Fibroblast of skin of right quadriceps (primary cell): ENCODE measurements around the gene EFCAB5.
"Not testable (repeated sequence)": the region's sequence is repeated elsewhere in the genome, so short reads cannot be mapped to it uniquely, and the experiment has no call there.

Experiments used
- DNase-seq: peaks from one replicate; pipeline ENCODE4 v3.0.0-alpha.2; 2013

EFCAB5 gene

GRCh38 chr17:29936724-29937123 lies 4.7 kb upstream of the EFCAB5 start:
- DNase-seq = no peak

DNA sequence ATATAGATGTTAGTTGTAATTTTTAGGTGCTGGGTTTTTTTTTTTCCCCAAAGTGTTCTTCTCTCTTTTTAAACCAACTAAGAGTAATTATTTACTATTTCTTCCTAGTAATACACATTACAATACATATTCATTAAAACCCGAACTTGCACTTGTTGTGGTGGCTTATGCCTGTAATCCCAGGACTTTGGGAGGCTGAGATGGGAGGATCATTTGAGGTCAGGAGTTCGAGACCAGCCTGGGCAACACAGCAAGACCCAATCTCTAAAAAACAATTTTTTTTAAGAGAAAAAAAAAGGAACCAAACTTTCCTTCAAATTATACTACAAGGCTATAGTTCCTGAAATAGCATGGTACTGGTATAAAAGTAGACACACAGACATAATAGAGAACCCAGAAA lies 3.8 kb downstream of the EFCAB5 start:
- no peak for DNase-seq

DNA sequence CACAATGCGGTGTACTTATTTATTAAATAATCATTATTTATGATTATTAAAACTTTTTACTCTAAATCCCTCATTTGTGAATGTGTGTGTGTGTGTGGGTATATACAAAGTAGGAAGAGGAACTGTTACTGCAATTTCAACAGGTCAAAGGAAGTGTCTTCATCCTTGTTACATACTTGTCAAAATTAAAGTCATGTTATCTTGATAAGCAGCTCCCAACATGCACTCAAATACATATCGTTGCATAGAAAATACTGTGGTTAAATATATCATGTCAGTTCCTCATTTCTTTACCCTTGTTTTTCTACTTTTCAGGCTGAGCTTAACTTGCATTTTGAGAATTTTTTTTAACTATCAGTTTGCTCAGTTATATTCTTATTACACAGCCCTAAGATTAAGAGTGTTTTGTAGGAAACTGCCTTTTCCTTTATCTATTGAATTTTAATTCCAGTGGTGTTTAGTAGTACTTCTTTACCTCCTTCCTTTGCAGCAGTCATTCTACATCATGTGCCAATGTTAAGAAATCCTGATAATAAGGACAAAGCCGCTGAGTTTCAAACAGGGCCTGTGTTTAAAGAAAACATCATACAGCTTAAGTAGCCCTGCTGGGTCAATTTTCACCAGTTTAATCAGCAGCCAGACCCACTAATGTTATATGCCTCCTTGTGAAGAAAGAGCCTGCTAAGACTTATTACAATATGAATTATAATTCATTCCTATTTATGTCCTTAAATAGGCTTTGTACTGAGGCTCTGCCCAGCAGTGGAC lies 7.2 kb downstream of the EFCAB5 start:
- DNase-seq = no peak

DNA sequence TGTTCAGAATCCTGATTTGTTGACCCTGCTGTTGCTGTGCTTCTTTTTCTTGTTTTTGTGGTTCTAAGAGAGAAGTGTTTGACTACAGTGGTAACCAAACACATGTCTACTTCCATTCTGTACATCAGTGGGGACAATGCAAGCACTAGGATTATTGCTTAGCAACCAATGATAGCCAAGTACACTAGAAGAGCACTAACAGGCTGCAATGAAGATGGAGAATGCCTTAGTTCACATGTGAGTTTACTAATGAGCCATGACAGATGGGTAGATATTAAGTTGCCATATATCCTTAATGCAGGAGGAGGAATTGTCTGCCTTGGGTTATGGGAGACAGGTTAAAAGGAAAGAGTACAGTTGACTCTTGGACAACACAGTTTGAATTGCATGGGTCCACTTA lies 8.3 kb downstream of the EFCAB5 start:
- no peak for DNase-seq

- no peak for DNase-seq
Observed at GRCh38 chr17:29954405-29954804, 13.0 kb downstream of the EFCAB5 start.

- no peak for DNase-seq
Observed at GRCh38 chr17:29956225-29956624, 14.8 kb downstream of the EFCAB5 start.

DNA sequence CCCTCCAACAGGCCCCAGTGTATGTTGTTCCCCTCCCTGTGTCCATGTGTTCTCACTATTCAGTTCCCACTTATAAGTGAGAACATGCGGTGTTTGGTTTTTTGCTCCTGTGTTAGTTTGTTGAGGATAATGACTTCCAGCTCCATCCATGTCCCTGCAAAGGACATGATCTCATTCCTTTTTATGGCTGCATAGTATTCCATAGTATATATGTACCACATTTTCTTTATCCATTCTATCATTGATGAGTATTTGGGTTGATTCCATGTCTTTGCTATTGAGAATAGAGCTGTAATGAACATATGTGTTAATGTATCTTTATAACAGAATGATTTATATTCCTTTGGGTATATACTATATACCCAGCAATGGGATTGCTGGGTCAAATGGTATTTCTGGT lies 16.1 kb downstream of the EFCAB5 start:
- DNase-seq = not testable (repeated sequence)

GRCh38 chr17:29958947-29959657 lies 17.7 kb downstream of the EFCAB5 start:
- DNase-seq = no peak

DNA sequence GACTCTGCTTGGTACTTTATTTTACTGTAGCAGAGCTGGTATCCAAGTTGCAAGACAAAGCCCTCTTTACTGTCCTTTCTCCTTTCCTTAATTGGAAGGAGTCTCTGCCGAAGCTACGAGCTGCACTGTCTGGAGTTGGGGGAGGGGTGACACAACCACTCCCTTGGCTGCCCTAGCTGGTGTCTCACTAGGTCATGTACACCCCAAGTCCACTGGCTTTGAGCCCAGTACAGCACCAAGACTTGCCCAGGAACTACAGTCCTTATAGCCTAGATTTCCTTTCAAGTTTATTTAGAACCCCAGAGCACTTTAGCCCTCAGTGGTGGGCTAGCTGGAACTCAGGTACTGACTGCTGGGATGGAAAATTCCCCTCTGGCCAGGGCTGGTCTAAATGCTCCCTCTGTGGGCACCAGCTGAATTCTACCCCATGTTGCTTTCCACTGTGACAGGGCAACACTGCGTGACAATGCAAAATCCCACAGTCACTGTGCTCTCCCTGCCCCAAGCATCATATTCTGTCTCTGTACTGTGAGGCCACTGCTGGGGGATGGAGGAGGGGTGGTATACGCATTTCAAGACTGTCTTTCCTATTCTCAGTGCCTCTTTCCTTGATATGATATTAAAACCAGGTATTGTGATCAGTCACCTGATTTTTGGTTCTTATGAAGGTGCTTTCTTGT lies 18.4 kb downstream of the EFCAB5 start:
- no peak for DNase-seq

GRCh38 chr17:29962656-29963055 lies 21.2 kb downstream of the EFCAB5 start:
- DNase-seq = no peak

DNA sequence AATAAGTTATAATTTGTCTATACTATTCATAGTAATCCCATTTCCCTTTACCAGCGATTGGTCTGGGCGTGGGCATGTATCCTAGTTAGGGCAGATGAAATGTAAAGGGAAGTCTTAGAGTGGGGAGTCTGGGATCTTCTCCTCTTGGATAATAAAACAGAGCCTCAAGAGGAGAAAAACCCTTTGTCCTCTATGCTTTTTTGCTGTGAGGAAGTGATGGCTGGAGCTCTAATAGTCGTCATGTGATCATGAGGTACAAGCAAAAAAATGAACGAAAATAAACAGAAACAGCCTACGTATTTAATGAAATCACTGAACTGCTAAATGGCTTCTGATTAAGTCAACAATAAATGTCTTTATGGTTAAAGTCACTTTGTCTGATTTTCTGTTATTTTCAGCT lies 26.8 kb downstream of the EFCAB5 start:
- DNase-seq = no peak

DNA sequence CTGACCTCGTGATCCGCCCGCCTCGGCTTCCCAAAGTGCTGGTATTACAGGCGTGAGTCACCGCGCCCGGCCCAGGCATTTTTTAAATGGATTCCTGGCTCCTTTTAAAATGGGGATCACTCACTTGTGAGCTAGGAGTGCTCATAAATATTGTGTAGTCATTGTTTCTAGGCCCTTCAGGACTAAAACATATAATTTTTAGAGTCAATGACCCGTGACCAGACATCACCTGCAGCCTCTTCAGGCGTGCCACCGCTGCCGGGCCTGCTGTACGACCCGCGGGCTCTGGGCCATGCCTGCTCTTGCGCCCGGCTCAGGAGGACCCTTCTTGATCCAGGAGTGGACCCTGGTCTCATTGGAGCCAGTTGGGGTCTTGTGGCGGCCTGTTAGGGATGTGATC lies 30.8 kb downstream of the EFCAB5 start:
- no peak for DNase-seq

- no peak for DNase-seq
Observed at GRCh38 chr17:29973005-29973404, 31.6 kb downstream of the EFCAB5 start.

- DNase-seq = peak; percentile 32
Observed at GRCh38 chr17:29977836-29978235, 36.4 kb downstream of the EFCAB5 start.

- DNase-seq = no peak
Observed at GRCh38 chr17:29980261-29980660, 38.8 kb downstream of the EFCAB5 start.

GRCh38 chr17:29982991-29983653 lies 41.7 kb downstream of the EFCAB5 start:
- DNase-seq = peak; percentile 14

- no peak for DNase-seq
Observed at GRCh38 chr17:29996458-29996857, 55.0 kb downstream of the EFCAB5 start.

DNA sequence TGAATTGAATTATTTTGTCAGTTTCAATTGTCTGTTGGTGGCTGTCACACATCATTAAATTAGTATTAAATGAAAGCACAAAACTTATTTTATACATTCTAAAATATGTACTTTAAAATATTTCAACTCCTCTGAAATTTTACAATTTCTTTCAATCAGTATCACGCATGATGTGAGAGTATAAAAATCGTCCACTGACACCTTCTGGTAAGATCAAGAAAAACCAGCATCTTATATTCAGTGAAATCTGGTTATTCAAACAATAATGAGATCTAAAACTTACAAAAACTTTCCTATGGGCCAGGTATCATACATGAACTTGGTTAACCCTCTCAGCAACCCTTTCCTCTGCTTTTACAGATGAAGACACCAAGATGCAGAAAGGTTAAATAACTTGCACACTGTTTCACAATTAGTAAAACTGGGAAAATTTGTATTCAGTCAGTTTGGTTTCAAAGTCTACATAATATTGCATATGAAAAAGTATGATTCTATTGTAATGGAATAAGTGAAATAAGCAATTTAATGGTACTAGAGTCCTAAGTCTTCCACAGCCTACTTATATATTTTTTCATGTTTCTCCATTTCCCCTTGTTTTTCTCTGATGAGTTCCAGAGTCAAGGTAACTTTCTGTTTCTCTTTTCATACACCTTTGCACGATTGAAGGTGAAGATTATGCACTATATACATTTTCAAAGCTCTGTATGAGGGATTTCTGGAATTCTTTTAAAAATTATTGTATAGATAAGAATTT lies 58.7 kb downstream of the EFCAB5 start:
- DNase-seq = no peak

GRCh38 chr17:30000755-30001257 lies 59.4 kb downstream of the EFCAB5 start:
- DNase-seq = no peak

DNA sequence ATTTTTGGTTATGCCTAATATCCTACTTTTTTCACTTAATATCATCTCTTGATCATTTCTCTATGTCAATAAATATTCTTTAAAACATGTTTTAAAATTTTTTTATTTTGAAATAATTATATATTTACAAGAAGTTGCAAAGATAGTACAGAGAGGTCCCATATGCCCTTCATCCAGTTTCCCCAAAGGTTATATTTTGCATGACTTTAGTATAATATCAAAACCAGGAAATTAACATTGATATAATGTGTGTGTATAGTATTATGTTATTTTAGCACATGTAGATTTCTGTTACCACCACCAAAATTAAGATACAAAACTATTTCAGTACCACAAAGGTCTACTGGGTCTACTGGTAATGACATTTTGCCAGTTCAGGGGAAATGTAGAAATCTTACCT lies 60.7 kb downstream of the EFCAB5 start:
- no peak for DNase-seq

- DNase-seq = no peak
Observed at GRCh38 chr17:30005709-30006320, 64.4 kb downstream of the EFCAB5 start.

DNA sequence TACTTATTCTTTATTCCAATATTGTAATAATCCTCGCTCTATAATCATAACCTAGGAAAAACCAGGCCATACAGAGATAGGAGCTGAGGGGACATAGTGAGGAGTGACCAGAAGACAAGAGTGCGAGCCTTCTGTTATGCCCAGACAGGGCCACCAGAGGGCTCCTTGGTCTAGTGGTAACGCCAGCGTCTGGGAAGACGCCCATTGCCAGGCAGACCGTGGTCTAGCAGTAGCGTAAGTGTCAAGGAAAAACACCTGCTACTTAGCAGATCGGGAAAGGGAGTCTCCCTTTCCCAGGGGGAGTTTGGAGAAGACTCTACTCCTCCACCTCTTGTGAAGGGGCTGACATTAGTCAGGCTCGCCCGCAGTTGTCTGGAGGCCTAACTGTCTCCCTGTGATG lies 70.5 kb downstream of the EFCAB5 start:
- not testable (repeated sequence) for DNase-seq
